HEK293T (cell line): ENCODE measurements around the gene LCE5A.

Source experiments
- BHLHE40 ChIP-seq: fragments of 450-650 bp; IDR thresholded peaks from 2 replicates; pipeline ENCODE4 v1.6.1; 2016; ENCODE audit warnings: mild to moderate bottlenecking, moderate library complexity, borderline replicate concordance
- ELF4 ChIP-seq: fragments of 450-650 bp; IDR thresholded peaks from 2 replicates; pipeline ENCODE4 v1.6.1; 2017; ENCODE audit warnings: antibody characterized with exemption
- FOXM1 ChIP-seq: fragments of 450-650 bp; IDR thresholded peaks from 2 replicates; pipeline ENCODE4 v1.6.1; 2017; ENCODE audit warnings: mild to moderate bottlenecking, borderline replicate concordance
- HDGF ChIP-seq: fragments of 450-650 bp; IDR thresholded peaks from 2 replicates; pipeline ENCODE4 v1.6.1; 2017; ENCODE audit warnings: antibody characterized with exemption, borderline replicate concordance
- NFRKB ChIP-seq: fragments of 450-650 bp; IDR thresholded peaks from 2 replicates; pipeline ENCODE4 v1.6.1; 2016; ENCODE audit warnings: mild to moderate bottlenecking, moderate library complexity
- SUZ12 ChIP-seq: fragments of 450-650 bp; IDR thresholded peaks from 2 replicates; pipeline ENCODE4 v1.6.1; 2016; ENCODE audit warnings: mild to moderate bottlenecking
- TARDBP ChIP-seq: fragments of 450-650 bp; IDR thresholded peaks from 2 replicates; pipeline ENCODE4 v1.6.1; 2016
- ZNF384 ChIP-seq: fragments of 450-650 bp; IDR thresholded peaks from 2 replicates; pipeline ENCODE4 v1.6.1; 2016

DNA sequence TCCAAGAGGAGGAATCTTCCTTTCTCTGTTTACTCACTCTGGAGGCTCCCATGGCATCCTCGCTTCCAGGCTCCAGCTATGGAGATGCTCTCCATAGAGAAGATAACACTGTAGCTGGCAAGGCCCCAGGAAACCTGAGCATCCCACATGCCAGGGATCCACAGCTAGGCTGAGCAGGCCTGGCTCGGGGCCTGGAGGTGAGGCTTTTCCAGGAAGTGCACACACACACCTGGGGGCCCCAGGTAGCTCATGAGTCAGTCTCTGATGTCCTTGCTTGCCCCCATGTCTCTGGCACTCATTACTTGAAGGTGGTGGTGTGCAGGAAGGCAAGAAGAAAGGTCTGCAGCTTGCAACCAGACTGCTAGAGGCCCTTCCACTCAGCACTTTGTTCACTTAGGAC is 5.5 kb upstream of the LCE5A start:
- TF ChIP-seq FOXM1: no peak
- TF ChIP-seq BHLHE40: no peak
- no peak for TF ChIP-seq NFRKB
- no peak for TF ChIP-seq HDGF
- TF ChIP-seq TARDBP: no peak
- no peak for TF ChIP-seq SUZ12
- no peak for TF ChIP-seq ZNF384
- no peak for TF ChIP-seq ELF4
